ENCODE data around the gene RAET1E.

RAET1E gene

GRCh38 chr6:149935668-149936067 lies 37.8 kb upstream of the RAET1E start:
- H3K9me3 ChIP-seq: no peaks in the 10 kb centered on the region
- H3K36me3 ChIP-seq: no peaks in the 10 kb centered on the region
- TF ChIP-seq, protein P1, sequence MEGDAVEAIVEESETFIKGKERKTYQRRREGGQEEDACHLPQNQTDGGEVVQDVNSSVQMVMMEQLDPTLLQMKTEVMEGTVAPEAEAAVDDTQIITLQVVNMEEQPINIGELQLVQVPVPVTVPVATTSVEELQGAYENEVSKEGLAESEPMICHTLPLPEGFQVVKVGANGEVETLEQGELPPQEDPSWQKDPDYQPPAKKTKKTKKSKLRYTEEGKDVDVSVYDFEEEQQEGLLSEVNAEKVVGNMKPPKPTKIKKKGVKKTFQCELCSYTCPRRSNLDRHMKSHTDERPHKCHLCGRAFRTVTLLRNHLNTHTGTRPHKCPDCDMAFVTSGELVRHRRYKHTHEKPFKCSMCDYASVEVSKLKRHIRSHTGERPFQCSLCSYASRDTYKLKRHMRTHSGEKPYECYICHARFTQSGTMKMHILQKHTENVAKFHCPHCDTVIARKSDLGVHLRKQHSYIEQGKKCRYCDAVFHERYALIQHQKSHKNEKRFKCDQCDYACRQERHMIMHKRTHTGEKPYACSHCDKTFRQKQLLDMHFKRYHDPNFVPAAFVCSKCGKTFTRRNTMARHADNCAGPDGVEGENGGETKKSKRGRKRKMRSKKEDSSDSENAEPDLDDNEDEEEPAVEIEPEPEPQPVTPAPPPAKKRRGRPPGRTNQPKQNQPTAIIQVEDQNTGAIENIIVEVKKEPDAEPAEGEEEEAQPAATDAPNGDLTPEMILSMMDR (IDR thresholded peaks at IDR 0.05; ENCODE audit: low read depth, low read length): no peak
- DNase-seq: no peak
- H3K4me1 ChIP-seq: no peaks in the 10 kb centered on the region
- peaks cover 79% of the 10 kb centered on the region for H3K27me3 ChIP-seq
- no peak overlapping the region for H3K4me3 ChIP-seq (ENCODE audit: low read depth, low read length)

DNA sequence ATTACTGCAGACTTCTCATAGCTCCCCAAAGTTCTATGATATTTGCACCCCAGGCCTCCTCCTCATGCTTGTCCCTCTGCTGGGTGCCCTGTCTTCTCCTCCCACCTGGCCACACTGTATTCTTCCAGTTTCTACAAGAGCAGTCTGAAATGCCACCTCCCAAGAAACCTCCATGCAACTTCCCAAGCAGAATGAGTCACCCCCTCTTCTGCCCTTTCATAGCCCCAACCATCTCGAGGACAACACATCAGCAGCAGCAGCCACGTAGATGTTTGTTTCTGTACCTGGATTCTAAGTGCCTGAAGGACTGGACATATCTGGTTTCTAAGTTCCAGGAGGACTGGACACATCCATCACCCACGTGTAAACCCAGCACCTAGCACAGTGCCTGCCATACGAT lies 37.3 kb upstream of the RAET1E start:
- no peaks in the 10 kb centered on the region for H3K36me3 ChIP-seq
- TF ChIP-seq, protein P1 (IDR thresholded peaks at IDR 0.05; ENCODE audit: low read depth, low read length): no peak
- H3K27me3 ChIP-seq: peaks cover 79% of the 10 kb centered on the region
- no peak for DNase-seq
- H3K4me1 ChIP-seq: no peaks in the 10 kb centered on the region
- H3K9me3 ChIP-seq: no peaks in the 10 kb centered on the region
- H3K4me3 ChIP-seq (ENCODE audit: low read depth, low read length): no peak overlapping the region

GRCh38 chr6:149934249-149935156 lies 36.6 kb upstream of the RAET1E start:
- H3K4me1 ChIP-seq: no peaks in the 10 kb centered on the region
- no peak overlapping the region for H3K4me3 ChIP-seq (ENCODE audit: low read depth, low read length)
- H3K27me3 ChIP-seq: peaks cover 79% of the 10 kb centered on the region
- peak; percentile 49 for DNase-seq
- TF ChIP-seq, protein P1 (IDR thresholded peaks at IDR 0.05; ENCODE audit: low read depth, low read length): peak; percentile 71
- no peaks in the 10 kb centered on the region for H3K9me3 ChIP-seq
- H3K36me3 ChIP-seq: no peaks in the 10 kb centered on the region

GRCh38 chr6:149933461-149933860 lies 35.5 kb upstream of the RAET1E start:
- H3K27me3 ChIP-seq: peaks cover 78% of the 10 kb centered on the region
- H3K9me3 ChIP-seq: no peaks in the 10 kb centered on the region
- TF ChIP-seq, protein P1 (IDR thresholded peaks at IDR 0.05; ENCODE audit: low read depth, low read length): no peak

DNA sequence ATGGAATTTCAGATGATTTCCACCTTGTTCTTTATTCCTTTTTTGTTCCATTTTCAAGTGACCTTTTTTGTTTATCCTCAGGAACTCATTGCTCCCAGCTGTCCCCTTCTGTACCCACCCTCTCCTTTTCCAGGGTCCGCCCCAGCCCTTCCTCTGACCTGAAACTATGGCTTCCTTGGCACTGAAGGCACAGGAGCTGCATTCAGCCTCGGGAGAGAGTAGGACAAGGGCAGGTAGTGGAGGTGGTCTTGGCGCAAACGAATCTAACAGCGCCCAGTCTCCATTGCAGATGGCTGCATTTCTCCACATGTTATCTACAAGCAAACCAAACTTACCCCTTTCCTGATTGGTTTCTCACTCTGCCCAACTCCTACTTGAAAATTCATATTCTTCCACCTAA lies 35.1 kb upstream of the RAET1E start:
- peaks cover 74% of the 10 kb centered on the region for H3K27me3 ChIP-seq
- H3K36me3 ChIP-seq: no peaks in the 10 kb centered on the region
- H3K4me3 ChIP-seq (ENCODE audit: low read depth, low read length): no peak overlapping the region
- H3K4me1 ChIP-seq: no peaks in the 10 kb centered on the region
- DNase-seq: no peak
- H3K9me3 ChIP-seq: no peaks in the 10 kb centered on the region
- TF ChIP-seq, protein P1 (IDR thresholded peaks at IDR 0.05; ENCODE audit: low read depth, low read length): no peak

More at GRCh38 chr6:149933461-149933860, 35.5 kb upstream of the RAET1E start:
- no peak for DNase-seq
- Histone ChIP-seq H3K4me3 (ENCODE audit: low read depth, low read length) (no peak overlapping the region), H3K4me1 (no peaks in the 10 kb centered on the region), H3K36me3 (no peaks in the 10 kb centered on the region)

GRCh38 chr6:149931501-149931900 lies 33.6 kb upstream of the RAET1E start:
- Histone ChIP-seq H3K36me3 (no peaks in the 10 kb centered on the region), H3K27me3 (peaks cover 63% of the 10 kb centered on the region), H3K9me3 (no peaks in the 10 kb centered on the region), H3K4me1 (no peaks in the 10 kb centered on the region), H3K4me3 (ENCODE audit: low read depth, low read length) (no peak overlapping the region)
- DNase-seq: no peak
- TF ChIP-seq, protein P1 (IDR thresholded peaks at IDR 0.05; ENCODE audit: low read depth, low read length): no peak
